SK-N-SH (cell line): ENCODE data around the gene CDK5R2. TPM values are rescaled to one million over a fixed set of nuclear protein-coding genes. Genes with fewer than 3 reads are reported as not detected.

Experiments used
- CTCF ChIA-PET: fragments of 300-600, 350-600 bp; formaldehyde crosslinking; extraction: SDS; loops from one replicate; lab custom pipeline; 2021; lab: Yijun Ruan, JAX
- POLR2A ChIA-PET: fragments of 350-600 bp; sonication (Branson Sonifier 250); formaldehyde crosslinking; extraction: SDS; loops from one replicate; lab custom pipeline; 2020; ENCODE audit warnings: antibody characterized with exemption, inconsistent platforms; lab: Yijun Ruan, JAX
- DNase-seq: peaks from one replicate; pipeline ENCODE4 v3.0.0; 2012
- H2AFZ ChIP-seq: fragments of 200-600 bp; sonication (generic); 2 replicates; pipeline ENCODE4 v1.8.1; 2016; ENCODE audit warnings: antibody characterized with exemption, mild to moderate bottlenecking, low read depth
- H3F3A ChIP-seq: fragments of 200-600 bp; sonication (generic); replicated peaks from 2 replicates; pipeline ENCODE3; 2016; ENCODE audit warnings: antibody characterized with exemption, mild to moderate bottlenecking; ENCODE audit not compliant: insufficient read depth
- H3K27ac ChIP-seq, 2 experiments: fragments of 200-500 bp in 1 of 2; fragments of 200-600 bp in 1 of 2; sonication (Bioruptor generic) in 1 of 2; sonication (generic), shearing (Covaris generic) in 1 of 2; 2 replicates each; pipeline versions ENCODE4 v1.5.1 to v1.6.1; 2014 to 2016; ENCODE audit warnings: low read depth in 2 of 2, inconsistent platforms in 1 of 2, low read length in 1 of 2, mild to moderate bottlenecking in 1 of 2, mixed read lengths in 1 of 2
- H3K27me3 ChIP-seq: fragments of 200-600 bp; sonication (generic), shearing (Covaris generic); 2 replicates; pipeline ENCODE4 v1.6.1; 2016; ENCODE audit warnings: mixed run types; ENCODE audit not compliant: insufficient read depth
- H3K36me3 ChIP-seq, 2 experiments: fragments of 200-500 bp in 1 of 2; fragments of 200-600 bp in 1 of 2; sonication (Bioruptor generic) in 1 of 2; sonication (generic) in 1 of 2; replicated peaks in 1 of 2; 2 replicates each; pipeline versions ENCODE3 to v1.5.1; 2014 to 2016; ENCODE audit warnings: low read length in 1 of 2, mild to moderate bottlenecking in 1 of 2; ENCODE audit not compliant: insufficient read depth in 2 of 2, control insufficient read depth in 1 of 2
- H3K4me1 ChIP-seq, 2 experiments: fragments of 200-500 bp in 1 of 2; fragments of 200-600 bp in 1 of 2; sonication (Bioruptor generic) in 1 of 2; sonication (generic), shearing (Covaris generic) in 1 of 2; 2 replicates each; pipeline versions ENCODE4 v1.5.1 to v1.6.1; 2014 to 2016; ENCODE audit warnings: low read depth in 1 of 2, low read length in 1 of 2, mixed run types in 1 of 2; ENCODE audit not compliant: insufficient read depth in 2 of 2, control insufficient read depth in 1 of 2
- H3K4me2 ChIP-seq: fragments of 200-600 bp; sonication (generic), shearing (Covaris generic); 2 replicates; pipeline ENCODE4 v1.6.1; 2017; ENCODE audit warnings: mixed run types
- H3K4me3 ChIP-seq, 2 experiments: fragments of 200-500 bp in 1 of 2; fragments of 200-600 bp in 1 of 2; sonication (Bioruptor generic) in 1 of 2; sonication (generic), shearing (Covaris generic) in 1 of 2; 2 replicates each; pipeline versions ENCODE4 v1.5.1 to v1.8.1; 2014 to 2016; ENCODE audit warnings: low read depth in 2 of 2, inconsistent platforms in 1 of 2, low read length in 1 of 2, mild to moderate bottlenecking in 1 of 2, mixed read lengths in 1 of 2, moderate library complexity in 1 of 2
- H3K79me2 ChIP-seq: fragments of 200-600 bp; sonication (generic); 2 replicates; pipeline ENCODE4 v1.8.1; 2017; ENCODE audit warnings: mild to moderate bottlenecking; ENCODE audit not compliant: insufficient read depth
- H3K9ac ChIP-seq: fragments of 200-600 bp; sonication (generic); 2 replicates; pipeline ENCODE4 v1.6.1; 2017; ENCODE audit warnings: mixed run types
- H3K9me2 ChIP-seq: fragments of 200-600 bp; sonication (generic); 2 replicates; pipeline ENCODE4 v1.6.1; 2017; ENCODE audit warnings: mixed run types
- H3K9me3 ChIP-seq: fragments of 200-600 bp; sonication (generic); 2 replicates; pipeline ENCODE4 v1.6.1; 2017; ENCODE audit warnings: mixed run types, mild to moderate bottlenecking, moderate library complexity
- H4K20me1 ChIP-seq: fragments of 200-600 bp; sonication (generic); 2 replicates; pipeline ENCODE4 v1.6.1; 2017; ENCODE audit warnings: mild to moderate bottlenecking, mixed run types; ENCODE audit not compliant: insufficient read depth
- ELF1 ChIP-seq: IDR thresholded peaks from 2 replicates; pipeline ENCODE4 v1.4.0; 2012
- FOXJ3 ChIP-seq: sonication (generic); formaldehyde crosslinking; IDR thresholded peaks from 2 replicates; pipeline ENCODE4 v1.5.1; 2020; ENCODE audit warnings: mild to moderate bottlenecking, missing genetic modification reagents
- NRF1 ChIP-seq: IDR thresholded peaks from 2 replicates; pipeline ENCODE4 v1.6.1; 2012; ENCODE audit warnings: low read depth, mild to moderate bottlenecking, low read length
- POLR2AphosphoS5 ChIP-seq: IDR thresholded peaks from 2 replicates; pipeline ENCODE4 v1.6.1; 2012; ENCODE audit warnings: low read depth, low read length
- RAD21 ChIP-seq: IDR thresholded peaks from 2 replicates; pipeline ENCODE4 v1.6.1; 2012; ENCODE audit warnings: mild to moderate bottlenecking, low read length
- SIN3A ChIP-seq: IDR thresholded peaks from 2 replicates; pipeline ENCODE4 v1.6.1; 2012; ENCODE audit warnings: low read depth, mild to moderate bottlenecking, low read length, moderate library complexity, borderline replicate concordance
- TEAD4 ChIP-seq: IDR thresholded peaks from 2 replicates; pipeline ENCODE4 v1.4.0; 2012; ENCODE audit warnings: mild to moderate bottlenecking, borderline replicate concordance; ENCODE audit not compliant: insufficient read depth
- WGBS: methylation state at CpG from one replicate; pipeline ENCODE4 v1.1.6; 2017; ENCODE audit warnings: low lambda C conversion rate; 5-methylcytosine and 5-hydroxymethylcytosine counted together
- polyA plus RNA-seq, 3 experiments: library from polyadenylated mRNA; depleted of rRNA; stranded (reverse); fragments of >200 nt; gene quantifications; 2 replicates each; pipeline ENCODE4 v1.2.3, GENCODE V29; 2012
- TF ChIP-seq, protein P1 (sequence below): IDR thresholded peaks from 2 replicates; pipeline ENCODE4 v1.6.1; 2012; ENCODE audit warnings: mild to moderate bottlenecking, low read depth, low read length, moderate library complexity

CDK5R2 gene
- polyA plus RNA-seq, 1 of the 3 experiments (the other 2 are of a cell fraction), result 0.26 TPM

DNA sequence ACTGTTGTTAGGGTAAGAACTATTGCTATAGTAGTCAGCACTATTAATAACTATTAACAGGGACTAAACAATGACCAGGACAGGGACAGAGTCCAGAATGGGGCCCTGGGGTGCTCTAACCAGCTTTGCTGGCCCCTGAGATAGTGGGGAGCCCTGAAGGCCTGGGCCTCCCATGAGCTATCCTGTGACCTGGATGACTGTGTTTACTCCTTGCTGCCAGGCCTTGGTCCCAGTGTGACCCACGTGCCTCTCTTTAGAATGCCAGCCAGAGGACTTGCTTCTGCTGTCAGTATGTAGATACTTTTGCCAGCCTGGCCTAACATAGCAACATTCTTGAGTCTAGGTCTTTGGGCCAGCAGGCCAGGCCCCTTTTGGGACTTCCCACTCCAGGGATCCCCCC, 11.4 kb downstream of the CDK5R2 start:
- no peak overlapping the region for H3K9ac ChIP-seq
- no peak overlapping the region for H3K4me3 ChIP-seq
- H3K27ac ChIP-seq, result no peak overlapping the region; a peak in 1 of 4 replicates
- DNase-seq, result no peak
- no peaks in the 10 kb centered on the region for H3K36me3 ChIP-seq
- H3K9me2 ChIP-seq, result no peaks in the 10 kb centered on the region
- no peaks in the 10 kb centered on the region for H3K9me3 ChIP-seq
- POLR2A ChIA-PET, result no interaction called here
- no peak overlapping the region for H3K4me2 ChIP-seq
- H2AFZ ChIP-seq, result no peak overlapping the region
- TF ChIP-seq ELF1 (no peak), POLR2AphosphoS5 (no peak), SIN3A (no peak), RAD21 (no peak), TEAD4 (no peak)
- TF ChIP-seq, protein P1, sequence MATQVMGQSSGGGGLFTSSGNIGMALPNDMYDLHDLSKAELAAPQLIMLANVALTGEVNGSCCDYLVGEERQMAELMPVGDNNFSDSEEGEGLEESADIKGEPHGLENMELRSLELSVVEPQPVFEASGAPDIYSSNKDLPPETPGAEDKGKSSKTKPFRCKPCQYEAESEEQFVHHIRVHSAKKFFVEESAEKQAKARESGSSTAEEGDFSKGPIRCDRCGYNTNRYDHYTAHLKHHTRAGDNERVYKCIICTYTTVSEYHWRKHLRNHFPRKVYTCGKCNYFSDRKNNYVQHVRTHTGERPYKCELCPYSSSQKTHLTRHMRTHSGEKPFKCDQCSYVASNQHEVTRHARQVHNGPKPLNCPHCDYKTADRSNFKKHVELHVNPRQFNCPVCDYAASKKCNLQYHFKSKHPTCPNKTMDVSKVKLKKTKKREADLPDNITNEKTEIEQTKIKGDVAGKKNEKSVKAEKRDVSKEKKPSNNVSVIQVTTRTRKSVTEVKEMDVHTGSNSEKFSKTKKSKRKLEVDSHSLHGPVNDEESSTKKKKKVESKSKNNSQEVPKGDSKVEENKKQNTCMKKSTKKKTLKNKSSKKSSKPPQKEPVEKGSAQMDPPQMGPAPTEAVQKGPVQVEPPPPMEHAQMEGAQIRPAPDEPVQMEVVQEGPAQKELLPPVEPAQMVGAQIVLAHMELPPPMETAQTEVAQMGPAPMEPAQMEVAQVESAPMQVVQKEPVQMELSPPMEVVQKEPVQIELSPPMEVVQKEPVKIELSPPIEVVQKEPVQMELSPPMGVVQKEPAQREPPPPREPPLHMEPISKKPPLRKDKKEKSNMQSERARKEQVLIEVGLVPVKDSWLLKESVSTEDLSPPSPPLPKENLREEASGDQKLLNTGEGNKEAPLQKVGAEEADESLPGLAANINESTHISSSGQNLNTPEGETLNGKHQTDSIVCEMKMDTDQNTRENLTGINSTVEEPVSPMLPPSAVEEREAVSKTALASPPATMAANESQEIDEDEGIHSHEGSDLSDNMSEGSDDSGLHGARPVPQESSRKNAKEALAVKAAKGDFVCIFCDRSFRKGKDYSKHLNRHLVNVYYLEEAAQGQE, result no peak
- TF ChIP-seq, all 33 proteins: peak for 0
- CTCF ChIA-PET, result interaction anchor here (1.2 to 1.9 kb wide), 2 partner anchors 9 to 31 kb away, joined by 3 to 19 read pairs; no protein-coding TSS in a partner anchor
- H3K4me1 ChIP-seq, result peaks cover 0 to 2% of the 10 kb centered on the region in 2 experiments; a peak in 1 of 4 replicates
- H4K20me1 ChIP-seq, result no peaks in the 10 kb centered on the region
- no peaks in the 10 kb centered on the region for H3K79me2 ChIP-seq
- WGBS, result 17% methylated on average over 1 of the region's 1 CpG
- peaks cover 14% of the 10 kb centered on the region; the same call in 1 of the 2 replicates for H3K27me3 ChIP-seq
- H3F3A ChIP-seq, result no peaks in the 10 kb centered on the region

DNA sequence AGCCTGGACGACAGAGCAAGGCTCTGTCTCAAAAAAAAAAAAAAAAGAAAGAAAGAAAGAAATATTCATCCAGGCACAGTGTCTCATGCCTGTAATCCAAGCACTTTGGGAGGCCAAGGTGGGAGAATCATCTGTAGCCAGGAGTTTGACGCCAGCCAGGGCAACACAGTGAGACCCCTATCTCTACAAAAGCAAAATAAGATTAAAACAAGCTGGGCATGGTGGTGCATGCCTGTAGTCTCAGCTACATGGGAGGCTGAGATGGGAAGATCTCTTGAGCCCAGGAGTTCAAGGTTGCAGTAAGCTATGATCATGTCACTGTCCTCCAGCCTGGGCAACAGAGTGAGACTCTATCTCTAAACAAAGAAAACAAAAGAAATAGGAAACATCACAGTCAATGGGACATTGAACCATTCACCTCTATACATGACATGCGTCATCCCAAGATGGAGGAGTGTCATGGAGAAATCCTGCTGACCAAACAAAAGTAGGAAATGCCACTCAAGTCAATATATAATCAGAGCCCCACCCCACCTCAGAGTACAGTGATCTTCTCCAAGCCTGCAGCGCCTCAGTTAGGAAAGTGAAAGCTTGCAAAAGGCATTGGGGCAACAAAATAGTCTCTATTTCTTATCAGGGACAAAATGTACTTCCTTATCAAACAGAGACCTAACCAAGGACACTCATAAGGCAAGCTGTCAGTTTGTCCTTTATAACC, 15.8 kb downstream of the CDK5R2 start:
- peaks cover 0 to 12% of the 10 kb centered on the region in 2 experiments; a peak in 1 of 4 replicates for H3K4me1 ChIP-seq
- ChIA-PET POLR2A (interaction anchor here (1.1 to 1.5 kb wide), 2 partner anchors 10 to 12 kb away, joined by 3 to 4 read pairs; partner anchors contain the start of gene FEV), CTCF (interaction anchor here (1.0 to 12.4 kb wide), 14 partner anchors 8 to 265 kb away, joined by 3 to 208 read pairs (median 10); partner anchors contain the start of genes CDK5R2 and TTLL4)

More for the DNA sequence above, 15.8 kb downstream of the CDK5R2 start:
- TF ChIP-seq POLR2AphosphoS5, result no peak
- no peak for TF ChIP-seq NRF1
- TF ChIP-seq SIN3A, result no peak
- no peak for TF ChIP-seq FOXJ3 (CRISPR knock-in tag)
- Histone ChIP-seq H4K20me1 (no peaks in the 10 kb centered on the region), H3K79me2 (no peaks in the 10 kb centered on the region), H3F3A (no peaks in the 10 kb centered on the region), H3K9me3 (no peaks in the 10 kb centered on the region), H3K4me3 (no peak overlapping the region), H3K4me2 (no peak overlapping the region), H3K9ac (no peak overlapping the region), H3K27me3 (peaks cover 14% of the 10 kb centered on the region; the same call in 1 of the 2 replicates), H3K36me3 (no peaks in the 10 kb centered on the region), H3K27ac (no peak overlapping the region), H3K9me2 (no peaks in the 10 kb centered on the region), H2AFZ (no peak overlapping the region)
- WGBS, result 42% methylated on average over 4 of the region's 4 CpGs
- DNase-seq, result no peak
